ENCODE results near the gene TPSG1. TPM values are rescaled to one million over a fixed set of nuclear protein-coding genes. Genes with fewer than 3 reads are reported as not detected.
A peak's percentile ranks its signal among the peaks of the same experiment; 100 is the strongest.
"Not testable (repeated sequence)": the region's sequence is repeated elsewhere in the genome, so short reads cannot be mapped to it uniquely, and the experiment has no call there.

The TPSG1 gene
- total RNA-seq, 1 donor from 2014 or later, result not detected

DNA sequence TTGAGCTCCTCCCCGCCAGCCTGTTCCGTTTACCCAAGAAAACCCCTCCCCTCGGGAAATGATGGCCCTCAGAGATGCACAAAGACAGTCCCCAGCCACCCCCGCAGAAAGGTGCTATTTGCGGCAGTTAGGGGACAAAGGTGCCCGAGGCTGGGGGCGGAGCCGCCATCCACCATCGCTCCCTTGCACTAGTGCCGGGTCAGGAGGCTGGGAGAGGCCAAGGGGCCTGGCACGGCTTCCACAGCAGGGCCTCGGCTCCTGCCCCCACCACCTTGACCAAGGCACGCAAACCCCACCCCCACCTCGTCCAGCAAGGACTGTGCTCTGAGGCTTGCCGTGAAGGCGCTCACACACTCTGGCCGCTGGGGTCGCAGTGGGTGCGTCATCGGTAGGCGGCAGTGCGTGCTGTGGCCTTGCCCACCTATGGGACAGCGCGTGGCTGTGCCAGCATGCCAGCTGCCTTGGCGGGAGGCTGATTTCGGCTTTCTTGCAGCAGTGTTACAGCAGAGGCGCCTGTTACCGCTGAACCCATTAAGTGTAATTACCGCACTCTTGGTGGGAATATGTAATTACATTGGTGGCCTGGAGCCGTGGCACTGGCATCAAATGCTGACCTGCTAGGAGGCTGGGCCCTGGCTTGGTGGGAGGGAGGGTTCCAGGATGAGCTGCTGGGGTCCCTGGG lies 31.8 kb downstream of the TPSG1 start:
- no peak for DNase-seq
- Histone ChIP-seq H3K27me3 (ENCODE audit: low read depth) (peaks cover 64% of the 10 kb centered on the region), H3K9me3 (replicated peaks) (no peaks in the 10 kb centered on the region), H3K4me1 (no peaks in the 10 kb centered on the region), H3K27ac (replicated peaks) (no peak overlapping the region), H3K4me3 (no peak overlapping the region), H3K36me3 (no peaks in the 10 kb centered on the region)
- TF ChIP-seq, protein P1, sequence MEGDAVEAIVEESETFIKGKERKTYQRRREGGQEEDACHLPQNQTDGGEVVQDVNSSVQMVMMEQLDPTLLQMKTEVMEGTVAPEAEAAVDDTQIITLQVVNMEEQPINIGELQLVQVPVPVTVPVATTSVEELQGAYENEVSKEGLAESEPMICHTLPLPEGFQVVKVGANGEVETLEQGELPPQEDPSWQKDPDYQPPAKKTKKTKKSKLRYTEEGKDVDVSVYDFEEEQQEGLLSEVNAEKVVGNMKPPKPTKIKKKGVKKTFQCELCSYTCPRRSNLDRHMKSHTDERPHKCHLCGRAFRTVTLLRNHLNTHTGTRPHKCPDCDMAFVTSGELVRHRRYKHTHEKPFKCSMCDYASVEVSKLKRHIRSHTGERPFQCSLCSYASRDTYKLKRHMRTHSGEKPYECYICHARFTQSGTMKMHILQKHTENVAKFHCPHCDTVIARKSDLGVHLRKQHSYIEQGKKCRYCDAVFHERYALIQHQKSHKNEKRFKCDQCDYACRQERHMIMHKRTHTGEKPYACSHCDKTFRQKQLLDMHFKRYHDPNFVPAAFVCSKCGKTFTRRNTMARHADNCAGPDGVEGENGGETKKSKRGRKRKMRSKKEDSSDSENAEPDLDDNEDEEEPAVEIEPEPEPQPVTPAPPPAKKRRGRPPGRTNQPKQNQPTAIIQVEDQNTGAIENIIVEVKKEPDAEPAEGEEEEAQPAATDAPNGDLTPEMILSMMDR (IDR thresholded peaks at IDR 0.05; ENCODE audit: borderline replicate concordance), result no peak
- intact Hi-C loops (cut with micrococcal nuclease), result no loop called here

GRCh38 chr16:1192384-1193073 lies 32.5 kb downstream of the TPSG1 start:
- Histone ChIP-seq H3K36me3 (no peaks in the 10 kb centered on the region), H3K4me1 (no peaks in the 10 kb centered on the region), H3K27ac (replicated peaks) (no peak overlapping the region), H3K27me3 (ENCODE audit: low read depth) (peaks cover 70% of the 10 kb centered on the region), H3K4me3 (no peak overlapping the region), H3K9me3 (replicated peaks) (no peaks in the 10 kb centered on the region)
- intact Hi-C loops (cut with micrococcal nuclease), result no loop called here
- DNase-seq, result no peak
- TF ChIP-seq, protein P1 (IDR thresholded peaks at IDR 0.05; ENCODE audit: borderline replicate concordance), result no peak

GRCh38 chr16:1190789-1191188 lies 34.3 kb downstream of the TPSG1 start:
- DNase-seq; H3K4me3 ChIP-seq; intact Hi-C loops (cut with micrococcal nuclease); H3K4me1 ChIP-seq; H3K9me3 ChIP-seq (replicated peaks); H3K36me3 ChIP-seq; H3K27ac ChIP-seq (replicated peaks): not testable (repeated sequence)
- H3K27me3 ChIP-seq (ENCODE audit: low read depth), result peaks cover 57% of the 10 kb centered on the region

GRCh38 chr16:1189455-1189854 lies 35.6 kb downstream of the TPSG1 start:
- Histone ChIP-seq H3K4me3 (no peak overlapping the region), H3K36me3 (no peaks in the 10 kb centered on the region), H3K27ac (replicated peaks) (no peak overlapping the region), H3K27me3 (ENCODE audit: low read depth) (peaks cover 47% of the 10 kb centered on the region), H3K4me1 (no peaks in the 10 kb centered on the region), H3K9me3 (replicated peaks) (no peaks in the 10 kb centered on the region)
- intact Hi-C loops (cut with micrococcal nuclease), result no loop called here
- no peak for DNase-seq
- TF ChIP-seq, protein P1 (IDR thresholded peaks at IDR 0.05; ENCODE audit: borderline replicate concordance), result no peak

GRCh38 chr16:1188432-1189189 lies 36.5 kb downstream of the TPSG1 start:
- Histone ChIP-seq H3K36me3 (no peaks in the 10 kb centered on the region), H3K27ac (replicated peaks) (no peak overlapping the region), H3K27me3 (ENCODE audit: low read depth) (peaks cover 46% of the 10 kb centered on the region), H3K4me3 (no peak overlapping the region), H3K4me1 (no peaks in the 10 kb centered on the region), H3K9me3 (replicated peaks) (no peaks in the 10 kb centered on the region)
- intact Hi-C loops (cut with micrococcal nuclease), result no loop called here
- TF ChIP-seq, protein P1 (IDR thresholded peaks at IDR 0.05; ENCODE audit: borderline replicate concordance), result no peak
- DNase-seq, result peak; percentile 46

DNA sequence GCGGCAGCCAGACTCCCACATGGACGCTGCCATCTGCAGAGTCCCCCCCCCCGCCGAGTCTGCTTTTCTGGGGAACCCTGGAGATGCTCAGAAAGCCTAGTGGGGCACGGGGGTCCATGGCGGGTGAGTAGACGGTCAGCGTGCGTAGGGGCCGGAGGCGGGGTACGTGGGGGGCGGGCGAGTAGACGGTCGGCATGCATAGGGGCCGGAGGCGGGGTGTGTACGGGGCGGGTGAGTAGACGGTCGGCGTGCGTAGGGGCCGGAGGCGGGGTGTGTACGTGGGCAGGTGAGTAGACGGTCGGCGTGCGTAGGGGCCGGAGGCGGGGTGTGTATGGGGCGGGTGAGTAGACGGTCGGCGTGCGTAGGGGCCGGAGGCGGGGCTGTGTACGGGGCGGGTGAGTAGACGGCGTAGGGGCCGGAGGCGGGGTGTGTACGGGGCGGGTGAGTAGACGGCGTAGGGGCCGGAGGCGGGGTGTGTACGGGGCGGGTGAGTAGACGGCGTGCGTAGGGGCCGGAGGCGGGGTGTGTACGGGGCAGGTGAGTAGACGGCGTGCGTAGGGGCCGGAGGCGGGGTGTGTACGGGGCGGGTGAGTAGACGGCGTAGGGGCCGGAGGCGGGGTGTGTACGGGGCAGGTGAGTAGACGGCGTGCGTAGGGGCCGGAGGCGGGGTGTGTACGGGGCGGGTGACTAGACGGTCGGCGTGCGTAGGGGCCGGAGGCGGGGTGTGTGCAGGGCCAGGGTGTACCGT lies 39.4 kb downstream of the TPSG1 start:
- peaks cover 25% of the 10 kb centered on the region for H3K4me1 ChIP-seq
- H3K27ac ChIP-seq (replicated peaks); H3K36me3 ChIP-seq; H3K9me3 ChIP-seq (replicated peaks); H3K4me3 ChIP-seq; DNase-seq; intact Hi-C loops (cut with micrococcal nuclease): not testable (repeated sequence)
- H3K27me3 ChIP-seq (ENCODE audit: low read depth), result peaks cover 59% of the 10 kb centered on the region
